Lung (tissue), 12 donors: ENCODE data around the gene R3HDML. TPM values are rescaled to one million over a fixed set of nuclear protein-coding genes. Genes with fewer than 3 reads are reported as not detected.

Experiments used
- ATAC-seq: fragments of 200-7000 bp; cut with Tn5 transposase; one replicate; pipeline ENCODE4 v1.9.1; 2020; ENCODE audit warnings: moderate number of reproducible peaks; ENCODE audit not compliant: insufficient read depth, low FRiP score
- DNase-seq, 3 donors: peaks; one replicate each; pipeline ENCODE4 v3.0.0-alpha.2; 2013 to 2017
- H3K27ac ChIP-seq, 2 donors: one replicate each; pipeline ENCODE4 v1.5.1; 2013; ENCODE audit warnings: mild to moderate bottlenecking in 2 of 2, moderate library complexity in 2 of 2, control low read depth in 1 of 2, inconsistent platforms in 1 of 2, low read depth in 1 of 2, low read length in 1 of 2
- H3K27me3 ChIP-seq, 3 donors: one replicate each; pipeline ENCODE4 v1.5.1; 2013; ENCODE audit warnings: low read length in 2 of 3; ENCODE audit not compliant: control insufficient read depth in 3 of 3, insufficient read depth in 3 of 3
- H3K36me3 ChIP-seq, 4 donors: one replicate each; pipeline ENCODE4 v1.5.1; 2013; ENCODE audit warnings: low read length in 4 of 4, mild to moderate bottlenecking in 1 of 4, moderate library complexity in 1 of 4; ENCODE audit not compliant: control insufficient read depth in 4 of 4, insufficient read depth in 4 of 4
- H3K4me1 ChIP-seq, 5 donors: one replicate each; pipeline ENCODE4 v1.5.1; 2013; ENCODE audit warnings: low read length in 5 of 5, mild to moderate bottlenecking in 2 of 5, moderate library complexity in 1 of 5; ENCODE audit not compliant: control insufficient read depth in 5 of 5, insufficient read depth in 5 of 5
- H3K4me3 ChIP-seq: one replicate; pipeline ENCODE4 v1.5.1; 2013; ENCODE audit warnings: mild to moderate bottlenecking, control low read depth, moderate library complexity
- H3K9ac ChIP-seq, 2 donors: one replicate each; pipeline ENCODE4 v1.5.1; 2013; ENCODE audit warnings: low read length in 2 of 2, control low read depth in 1 of 2; ENCODE audit not compliant: insufficient read depth in 1 of 2
- H3K9me3 ChIP-seq, 4 donors: one replicate each; pipeline ENCODE4 v1.5.1; 2013; ENCODE audit warnings: low read length in 3 of 4, mild to moderate bottlenecking in 1 of 4, moderate library complexity in 1 of 4; ENCODE audit not compliant: control insufficient read depth in 4 of 4, insufficient read depth in 3 of 4
- CTCF ChIP-seq: IDR thresholded peaks from 2 replicates; pipeline ENCODE4 v1.5.1; 2012; ENCODE audit warnings: mild to moderate bottlenecking; ENCODE audit errors: control extremely low read depth, extremely low read depth
- WGBS, 2 donors: extraction: QIAGEN DNeasy Blood & Tissue Kit; methylation state at CpG; one replicate each; pipeline ENCODE4 v1.1.7; 2013; 5-methylcytosine and 5-hydroxymethylcytosine counted together
- polyA plus RNA-seq, 2 donors: library from polyadenylated mRNA; stranded (reverse); fragments of 200-250 nt; gene quantifications; one replicate each; pipeline ENCODE4 v1.2.1, GENCODE V29; 2013
- total RNA-seq, 2 donors: library from RNA; depleted of rRNA in 1 of 2; stranded (reverse); fragments of >200 nt in 1 of 2; gene quantifications; one replicate each; pipeline ENCODE4 v1.2.1, GENCODE V29; 2014 to 2021
- donor health status: control.
- donor health status: control.
- donor health status: Bipolar disorder and iron deficiency.
- donor health status: healthy.
- donor health status: DM: yes; HTN: yes; CAD: no.

Gene R3HDML
- total and polyA plus RNA-seq, 4 donors = not detected

- no peak for TF ChIP-seq CTCF
- peaks cover 0 to 13% (median 4%) of the 10 kb centered on the region in 5 donors for H3K4me1 ChIP-seq
- H3K27me3 ChIP-seq = no peaks in the 10 kb centered on the region
- no peak overlapping the region for H3K27ac ChIP-seq
- H3K4me3 ChIP-seq = no peak overlapping the region
- no peak overlapping the region for H3K9ac ChIP-seq
- no peaks in the 10 kb centered on the region for H3K9me3 ChIP-seq
- no peak for DNase-seq
- H3K36me3 ChIP-seq = no peaks in the 10 kb centered on the region
- 61 to 71% methylated on average over 8 of the region's 8 CpGs for WGBS, 2 donors
- ATAC-seq = no peak
Measured at GRCh38 chr20:44396369-44397130, 59.7 kb downstream of the R3HDML start.

- Histone ChIP-seq H3K4me1 (peaks cover 0 to 13% (median 4%) of the 10 kb centered on the region in 5 donors), H3K4me3 (no peak overlapping the region), H3K27ac (no peak overlapping the region), H3K9ac (no peak overlapping the region), H3K36me3 (no peaks in the 10 kb centered on the region), H3K9me3 (no peaks in the 10 kb centered on the region), H3K27me3 (no peaks in the 10 kb centered on the region)
- TF ChIP-seq CTCF = no peak
- ATAC-seq (no peak), DNase-seq (no peak)
- WGBS, 2 donors = 71 to 82% methylated on average over 2 of the region's 2 CpGs
Measured at GRCh38 chr20:44398335-44398734, 61.5 kb downstream of the R3HDML start.

- no peak for DNase-seq
- Histone ChIP-seq H3K9ac (no peak overlapping the region), H3K4me1 (peaks cover 0 to 6% (median under 1%) of the 10 kb centered on the region in 5 donors), H3K27ac (no peak overlapping the region), H3K9me3 (no peaks in the 10 kb centered on the region), H3K36me3 (no peaks in the 10 kb centered on the region), H3K27me3 (no peaks in the 10 kb centered on the region), H3K4me3 (no peak overlapping the region)
- WGBS, 2 donors = 83 to 93% methylated on average over 3 of the region's 3 CpGs
- TF ChIP-seq CTCF = no peak
- ATAC-seq = no peak
Measured at GRCh38 chr20:44399446-44399845, 62.6 kb downstream of the R3HDML start.

- no peak for ATAC-seq
- no peaks in the 10 kb centered on the region for H3K27me3 ChIP-seq
- peaks cover 0 to 3% (median 0%) of the 10 kb centered on the region in 5 donors for H3K4me1 ChIP-seq
- H3K36me3 ChIP-seq = no peaks in the 10 kb centered on the region
- no peak for TF ChIP-seq CTCF
- 79 to 87% methylated on average over 5 of the region's 5 CpGs for WGBS, 2 donors
- no peak overlapping the region for H3K9ac ChIP-seq
- no peak overlapping the region for H3K27ac ChIP-seq
- no peak for DNase-seq
- H3K4me3 ChIP-seq = no peak overlapping the region
- H3K9me3 ChIP-seq = peaks cover 0 to 2% (median 0%) of the 10 kb centered on the region in 4 donors
Measured at GRCh38 chr20:44400671-44400969, 63.8 kb downstream of the R3HDML start.
